CD4-positive, CD25-positive, alpha-beta regulatory T cell (primary cell): ENCODE results near the gene SH3BP5L. TPM values are rescaled to one million over a fixed set of nuclear protein-coding genes. Genes with fewer than 3 reads are reported as not detected.

Experiments used
- ATAC-seq, 2 donors: fragments of 150-1000 bp; cut with Tn5 transposase; one replicate each; pipeline ENCODE4 v1.10.0; 2021; ENCODE audit warnings: low read depth in 2 of 2, moderate number of reproducible peaks in 2 of 2, moderate library complexity in 1 of 2
- DNase-seq, 3 donors: peaks; one replicate each; pipeline versions ENCODE4 v3.0.0 to v3.0.0-alpha.2; 2012 to 2022; ENCODE audit warnings: mixed read lengths in 1 of 3
- H3K27ac ChIP-seq: one replicate; pipeline ENCODE4 v1.7.0; 2013; ENCODE audit warnings: mild to moderate bottlenecking, low read length; ENCODE audit not compliant: insufficient read depth, poor library complexity, severe bottlenecking
- H3K27me3 ChIP-seq: one replicate; pipeline ENCODE4 v1.7.0; 2013; ENCODE audit warnings: low read length; ENCODE audit not compliant: control insufficient read depth, insufficient read depth
- H3K36me3 ChIP-seq: one replicate; pipeline ENCODE4 v1.7.0; 2013; ENCODE audit warnings: mild to moderate bottlenecking, low read length, moderate library complexity; ENCODE audit not compliant: control insufficient read depth, insufficient read depth
- H3K4me1 ChIP-seq: 2 replicates; pipeline ENCODE4 v1.7.0; 2013; ENCODE audit warnings: mild to moderate bottlenecking, low read length; ENCODE audit not compliant: insufficient read depth, control insufficient read depth, poor library complexity, severe bottlenecking
- H3K4me3 ChIP-seq: one replicate; pipeline ENCODE4 v1.7.0; 2013; ENCODE audit warnings: low read depth, mild to moderate bottlenecking, low read length, moderate library complexity
- H3K9me3 ChIP-seq, 2 experiments: 1 replicate in 1 of 2; 2 replicates in 1 of 2; pipeline ENCODE4 v1.7.0; 2013; ENCODE audit warnings: low read length in 2 of 2, mild to moderate bottlenecking in 1 of 2, moderate library complexity in 1 of 2; ENCODE audit not compliant: control insufficient read depth in 2 of 2
- H3K27ac Mint-ChIP-seq, 3 donors: one replicate each; pipeline ENCODE4 v1.8.0; 2020 to 2022; ENCODE audit warnings: mild to moderate bottlenecking in 3 of 3, mixed read lengths in 3 of 3, moderate library complexity in 2 of 3
- H3K27me3 Mint-ChIP-seq: one replicate; pipeline ENCODE4 v1.8.0; 2022; ENCODE audit warnings: mild to moderate bottlenecking, mixed read lengths
- H3K36me3 Mint-ChIP-seq: one replicate; pipeline ENCODE4 v1.8.0; 2020; ENCODE audit warnings: mixed read lengths
- H3K4me1 Mint-ChIP-seq, 4 donors: one replicate each; pipeline ENCODE4 v1.8.0; 2020 to 2022; ENCODE audit warnings: mixed read lengths in 4 of 4, mild to moderate bottlenecking in 1 of 4
- H3K4me3 Mint-ChIP-seq, 4 donors: one replicate each; pipeline ENCODE4 v1.8.0; 2020 to 2022; ENCODE audit warnings: mild to moderate bottlenecking in 4 of 4, mixed read lengths in 4 of 4, moderate library complexity in 3 of 4
- H3K9me3 Mint-ChIP-seq, 7 donors: one replicate each; pipeline ENCODE4 v1.8.0; 2020 to 2022; ENCODE audit warnings: mixed read lengths in 7 of 7, mild to moderate bottlenecking in 3 of 7, moderate library complexity in 2 of 7
- polyA plus RNA-seq, 4 donors: library from polyadenylated mRNA; unstranded; fragments of 300-500 nt; fragmentation: Illumina TruSeq; gene quantifications; one replicate each; pipeline ENCODE4 v1.2.3, GENCODE V29; 2021
- total RNA-seq: library from RNA; stranded (reverse); gene quantifications from one replicate; pipeline ENCODE4 v1.2.3, GENCODE V29; 2022

The SH3BP5L gene
- total and polyA plus RNA-seq, 5 donors from 2014 or later, result 2.2 to 18.3 (median 5.0) TPM

DNA sequence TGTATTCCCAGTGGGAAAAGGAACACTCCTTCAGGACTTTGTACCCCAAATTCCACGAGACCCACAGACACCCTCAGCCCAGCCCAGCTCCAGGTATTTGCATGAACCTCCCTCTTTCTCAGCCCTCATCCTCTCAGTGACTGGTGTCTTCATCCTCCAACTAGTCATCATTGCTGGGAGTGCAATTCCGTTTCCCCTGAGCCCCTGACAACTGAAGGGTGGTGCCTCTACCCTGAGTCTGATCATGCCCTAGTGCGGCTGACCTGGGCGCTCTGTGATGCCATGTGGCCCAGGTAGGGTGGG, 36.9 kb upstream of the SH3BP5L start:
- H3K27me3 ChIP-seq, result no peaks in the 10 kb centered on the region
- Mint-ChIP-seq H3K27ac (peak overlapping the region; percentile 69 to 94 (median 92)), H3K27me3 (no peaks in the 10 kb centered on the region), H3K4me3 (peak overlapping the region; percentile 92 to 98 (median 95)), H3K4me1 (peaks cover 21 to 57% (median 30%) of the 10 kb centered on the region in 4 donors), H3K36me3 (no peaks in the 10 kb centered on the region), H3K9me3 (no peaks in the 10 kb centered on the region)
- no peaks in the 10 kb centered on the region for H3K9me3 ChIP-seq
- peaks cover 35% of the 10 kb centered on the region for H3K4me1 ChIP-seq
- DNase-seq (no peak), ATAC-seq (peak; percentile 1 to 15)
- peak overlapping the region; percentile 75 for H3K4me3 ChIP-seq
- H3K27ac ChIP-seq, result peak overlapping the region; percentile 64
- no peaks in the 10 kb centered on the region for H3K36me3 ChIP-seq

GRCh38 chr1:248861616-248862015, 35.9 kb upstream of the SH3BP5L start:
- no peaks in the 10 kb centered on the region for H3K27me3 Mint-ChIP-seq
- Histone ChIP-seq H3K4me1 (peaks cover 39% of the 10 kb centered on the region), H3K36me3 (no peaks in the 10 kb centered on the region), H3K27me3 (no peaks in the 10 kb centered on the region), H3K4me3 (no peak overlapping the region), H3K9me3 (no peaks in the 10 kb centered on the region), H3K27ac (no peak overlapping the region)
- DNase-seq (no peak), ATAC-seq (no peak)
- no peaks in the 10 kb centered on the region for H3K9me3 Mint-ChIP-seq
- H3K36me3 Mint-ChIP-seq, result no peaks in the 10 kb centered on the region
- H3K27ac Mint-ChIP-seq, result peak overlapping the region in 1 of 3 donors; percentile 94
- H3K4me3 Mint-ChIP-seq, result peak overlapping the region; percentile 30 to 98 (median 72)
- H3K4me1 Mint-ChIP-seq, result peaks cover 21 to 67% (median 32%) of the 10 kb centered on the region in 4 donors

- Mint-ChIP-seq H3K4me3 (peak overlapping the region in 3 of 4 donors; percentile 94 to 98 (median 95)), H3K36me3 (peaks cover 5% of the 10 kb centered on the region), H3K9me3 (no peaks in the 10 kb centered on the region), H3K4me1 (peaks cover 21 to 77% (median 41%) of the 10 kb centered on the region in 4 donors), H3K27ac (peak overlapping the region; percentile 42 to 99 (median 93)), H3K27me3 (no peaks in the 10 kb centered on the region)
- no peaks in the 10 kb centered on the region for H3K36me3 ChIP-seq
- ATAC-seq (no peak), DNase-seq (no peak)
- H3K4me3 ChIP-seq, result no peak overlapping the region
- H3K27me3 ChIP-seq, result no peaks in the 10 kb centered on the region
- H3K27ac ChIP-seq, result no peak overlapping the region
- no peaks in the 10 kb centered on the region for H3K9me3 ChIP-seq
- H3K4me1 ChIP-seq, result peaks cover 39% of the 10 kb centered on the region
These were observed 34.3 kb upstream of the SH3BP5L start for GRCh38 chr1:248860007-248860406.

GRCh38 chr1:248858891-248859889, 33.5 kb upstream of the SH3BP5L start, which contains the start of gene ZNF692:
ZNF692 (minus strand) TSS chr1:248859085; CDS start chr1:248858309, 776 bp downstream.
- no peaks in the 10 kb centered on the region for H3K27me3 Mint-ChIP-seq
- Histone ChIP-seq H3K27ac (peak within 1 kb of the TSS; percentile 78), H3K27me3 (no peaks in the 10 kb centered on the region), H3K36me3 (peaks cover under 1% of the 10 kb centered on the region), H3K4me3 (peak within 1 kb of the TSS; percentile 83), H3K4me1 (peaks cover 39% of the 10 kb centered on the region), H3K9me3 (no peaks in the 10 kb centered on the region)
- peaks cover 11% of the 10 kb centered on the region for H3K36me3 Mint-ChIP-seq
- H3K4me3 Mint-ChIP-seq, result peak within 1 kb of the TSS; percentile 89 to 98 (median 94)
- peak within 1 kb of the TSS; percentile 93 to 99 (median 97) for H3K27ac Mint-ChIP-seq
- H3K9me3 Mint-ChIP-seq, result no peaks in the 10 kb centered on the region
- H3K4me1 Mint-ChIP-seq, result peaks cover 15 to 80% (median 42%) of the 10 kb centered on the region in 4 donors
- ATAC-seq (peak; percentile 85 to 93), DNase-seq (peak; percentile 93 to 99 (median 97))

- Mint-ChIP-seq H3K4me1 (peaks cover 15 to 76% (median 39%) of the 10 kb centered on the region in 4 donors), H3K4me3 (peak overlapping the region; percentile 89 to 98 (median 94)), H3K27ac (peak overlapping the region; percentile 93 to 99 (median 97)), H3K27me3 (no peaks in the 10 kb centered on the region), H3K9me3 (no peaks in the 10 kb centered on the region), H3K36me3 (peaks cover 11% of the 10 kb centered on the region)
- Histone ChIP-seq H3K4me1 (peaks cover 31% of the 10 kb centered on the region), H3K9me3 (no peaks in the 10 kb centered on the region), H3K27me3 (no peaks in the 10 kb centered on the region), H3K4me3 (peak overlapping the region; percentile 57), H3K27ac (peak overlapping the region; percentile 78), H3K36me3 (peaks cover 2% of the 10 kb centered on the region)
- DNase-seq (peak in 1 of 3 donors; percentile 58), ATAC-seq (peak; percentile 24 to 29)
These were observed 32.6 kb upstream of the SH3BP5L start for GRCh38 chr1:248858096-248858890.

DNA sequence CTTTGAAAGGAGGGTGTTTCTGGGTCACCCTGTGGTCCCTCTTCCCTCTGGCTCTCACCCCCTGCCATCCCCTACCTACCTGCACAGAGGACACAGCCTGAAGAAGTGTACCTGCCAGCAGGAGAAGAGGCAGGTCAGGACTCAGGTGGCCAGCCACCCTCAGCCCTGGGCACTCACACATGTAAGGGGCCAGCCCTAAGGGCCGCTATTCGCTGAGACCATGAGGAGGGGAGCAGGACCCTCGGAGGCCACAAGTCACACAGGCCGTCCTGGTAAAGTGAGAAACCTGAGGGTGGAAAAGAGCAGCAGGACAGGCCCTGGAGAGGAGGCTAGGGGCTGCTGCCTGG, 32.0 kb upstream of the SH3BP5L start:
- Mint-ChIP-seq H3K36me3 (peaks cover 11% of the 10 kb centered on the region), H3K4me3 (peak overlapping the region; percentile 71 to 98 (median 94)), H3K27me3 (no peaks in the 10 kb centered on the region), H3K27ac (peak overlapping the region; percentile 93 to 99 (median 97)), H3K9me3 (no peaks in the 10 kb centered on the region), H3K4me1 (peaks cover 15 to 71% (median 36%) of the 10 kb centered on the region in 4 donors)
- no peaks in the 10 kb centered on the region for H3K27me3 ChIP-seq
- ATAC-seq, result no peak
- peak overlapping the region; percentile 57 for H3K4me3 ChIP-seq
- no peaks in the 10 kb centered on the region for H3K9me3 ChIP-seq
- H3K36me3 ChIP-seq, result peaks cover 2% of the 10 kb centered on the region
- peaks cover 26% of the 10 kb centered on the region for H3K4me1 ChIP-seq
- peak in 1 of 3 donors; percentile 19 for DNase-seq
- peak overlapping the region; percentile 41 for H3K27ac ChIP-seq

GRCh38 chr1:248857201-248857600, 31.5 kb upstream of the SH3BP5L start:
- H3K9me3 Mint-ChIP-seq, result no peaks in the 10 kb centered on the region
- ATAC-seq (no peak), DNase-seq (no peak)
- peaks cover 23% of the 10 kb centered on the region for H3K4me1 ChIP-seq
- peaks cover 11% of the 10 kb centered on the region for H3K36me3 Mint-ChIP-seq
- H3K9me3 ChIP-seq, result no peaks in the 10 kb centered on the region
- peak overlapping the region; percentile 71 to 98 (median 94) for H3K4me3 Mint-ChIP-seq
- H3K27me3 ChIP-seq, result no peaks in the 10 kb centered on the region
- H3K4me1 Mint-ChIP-seq, result peaks cover 10 to 66% (median 31%) of the 10 kb centered on the region in 4 donors
- no peak overlapping the region for H3K27ac ChIP-seq
- peaks cover 2% of the 10 kb centered on the region for H3K36me3 ChIP-seq
- no peak overlapping the region for H3K4me3 ChIP-seq
- H3K27ac Mint-ChIP-seq, result peak overlapping the region in 1 of 3 donors; percentile 97
- no peaks in the 10 kb centered on the region for H3K27me3 Mint-ChIP-seq
